Activated CD8-positive, alpha-beta memory T cell treated with anti-CD3 and anti-CD28 coated beads for 4 hours (primary cell): ENCODE measurements around the gene COMMD1.
"Not testable (repeated sequence)": the region's sequence is repeated elsewhere in the genome, so short reads cannot be mapped to it uniquely, and the experiment has no call there.

Source experiments
- DNase-seq, 2 donors: peaks; one replicate each; pipeline ENCODE4 v3.0.0-alpha.2; 2020; ENCODE audit warnings: low read depth in 2 of 2

Gene COMMD1

GRCh38 chr2:61924895-61925663 lies 19.6 kb downstream of the COMMD1 start:
- DNase-seq: no peak

- no peak for DNase-seq
Measured at GRCh38 chr2:61926531-61927477, 21.3 kb downstream of the COMMD1 start.

- no peak for DNase-seq
Measured at GRCh38 chr2:61928826-61929461, 23.5 kb downstream of the COMMD1 start.

GRCh38 chr2:61937098-61937497 lies 31.6 kb downstream of the COMMD1 start:
- no peak for DNase-seq

DNA sequence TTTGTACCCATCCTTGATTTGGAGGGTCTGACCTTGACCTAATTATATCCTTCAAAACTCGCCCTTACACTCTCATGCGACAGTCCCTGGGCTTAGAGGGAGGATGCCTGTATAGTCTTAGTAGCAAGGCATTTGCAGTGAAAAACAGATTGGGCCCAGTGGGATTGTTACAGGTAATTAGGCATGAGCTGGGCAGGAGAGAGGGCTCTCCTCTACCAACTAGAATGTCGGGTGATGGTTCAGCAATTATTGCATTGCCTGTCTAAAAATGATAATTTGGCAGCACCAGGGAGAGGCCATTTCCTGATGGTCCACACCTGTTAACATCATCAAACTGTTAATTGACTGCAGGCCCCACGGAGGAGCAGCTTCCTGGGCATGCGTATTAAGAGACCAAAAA lies 32.4 kb downstream of the COMMD1 start:
- DNase-seq: no peak

DNA sequence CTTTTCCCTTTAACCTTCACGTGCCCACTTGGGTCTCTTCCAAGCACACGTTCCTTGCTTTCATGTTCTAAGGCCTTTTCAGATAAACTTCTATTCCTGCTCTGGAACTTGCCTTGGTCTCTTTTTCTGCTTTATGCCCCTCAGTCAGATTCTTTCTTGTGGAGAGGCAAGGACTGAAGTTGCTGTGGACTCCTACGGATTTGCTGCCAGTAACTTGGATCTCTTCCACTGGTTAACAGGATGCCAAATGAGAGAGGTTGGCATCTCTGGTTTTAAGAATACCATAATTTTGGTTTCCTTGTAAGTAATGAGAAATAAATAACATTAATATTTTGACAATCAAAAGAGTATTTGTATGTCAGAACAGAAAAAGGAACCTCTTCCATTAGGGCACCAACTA lies 33.0 kb downstream of the COMMD1 start:
- DNase-seq: no peak

GRCh38 chr2:61943251-61943650 lies 37.8 kb downstream of the COMMD1 start:
- DNase-seq: no peak

GRCh38 chr2:61946666-61947065 lies 41.2 kb downstream of the COMMD1 start:
- DNase-seq: no peak

DNA sequence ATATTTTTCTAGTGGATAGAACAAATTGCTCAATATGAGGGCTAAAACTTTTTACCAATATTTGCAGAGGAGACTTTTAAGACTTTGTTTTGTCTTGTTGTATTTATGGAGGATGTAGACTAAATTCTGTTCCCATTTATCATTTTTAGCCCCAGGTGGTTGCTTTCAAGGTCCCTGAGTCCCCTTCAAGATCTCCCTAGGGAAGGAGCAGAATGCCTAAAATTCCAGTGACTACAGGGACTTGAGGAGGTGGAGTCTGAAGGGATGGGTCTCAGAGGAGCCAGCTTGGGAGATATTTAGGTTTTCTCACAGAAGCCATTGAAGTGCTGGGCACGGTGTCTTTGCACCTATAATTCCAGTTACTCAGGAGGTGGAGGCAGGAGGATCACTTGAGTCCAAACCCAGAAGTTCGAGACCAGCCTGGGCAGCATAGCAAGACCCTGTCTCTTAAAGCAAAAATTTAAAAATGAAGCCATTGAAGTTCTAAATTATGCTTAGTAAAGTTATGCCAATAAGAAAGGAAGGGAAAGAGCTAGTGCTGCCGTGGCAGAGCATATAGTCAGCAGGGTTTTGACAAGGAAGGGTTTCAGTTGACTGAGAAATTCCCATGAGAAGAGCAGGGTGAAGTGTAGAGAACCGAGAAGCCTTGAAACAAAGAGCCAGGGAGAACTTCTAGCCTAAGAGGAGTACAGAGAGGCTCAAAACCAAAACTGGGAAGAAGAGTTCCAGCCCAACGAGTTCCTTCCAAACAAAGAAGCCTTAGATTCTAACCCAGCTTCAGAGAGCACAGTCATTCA lies 43.4 kb downstream of the COMMD1 start:
- DNase-seq: no peak

- DNase-seq: no peak
Measured at GRCh38 chr2:61949458-61949713, 43.9 kb downstream of the COMMD1 start.

- DNase-seq: no peak
Measured at GRCh38 chr2:61949714-61950560, 44.5 kb downstream of the COMMD1 start.

DNA sequence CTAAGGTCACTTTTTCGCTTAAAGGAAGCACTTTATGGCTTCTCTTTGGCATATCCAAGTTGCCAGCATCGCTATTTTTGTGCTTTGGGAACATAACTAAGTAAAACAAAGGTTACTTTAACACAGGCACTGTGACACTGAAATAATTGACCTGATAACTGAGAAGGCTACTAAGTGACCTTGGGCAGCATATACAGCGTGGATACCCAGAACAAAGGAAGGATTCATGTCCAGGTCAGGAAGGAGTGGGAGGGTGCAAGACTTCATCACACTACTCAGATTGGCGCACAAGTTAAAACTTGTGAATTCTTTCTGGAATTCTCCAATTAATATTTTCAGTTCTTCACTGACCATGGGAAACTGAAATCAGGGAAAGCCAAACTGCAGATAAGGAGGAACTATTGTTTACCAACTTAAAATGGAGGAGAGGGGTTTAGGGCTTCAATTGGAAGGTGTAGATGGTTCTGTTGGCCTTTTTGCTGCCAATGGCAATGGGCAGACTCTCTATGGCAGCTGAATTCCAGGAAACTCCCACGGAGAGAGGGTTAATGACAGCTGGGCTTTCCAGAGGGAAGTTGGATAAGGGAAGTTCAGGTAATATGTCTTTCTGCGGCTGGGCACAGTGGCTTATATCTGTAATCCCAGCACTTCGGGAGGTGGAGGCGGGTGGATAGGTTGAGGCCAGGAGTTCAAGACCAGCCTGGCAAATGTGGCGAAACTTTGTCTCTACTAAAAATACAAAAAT lies 45.3 kb downstream of the COMMD1 start:
- no peak for DNase-seq

DNA sequence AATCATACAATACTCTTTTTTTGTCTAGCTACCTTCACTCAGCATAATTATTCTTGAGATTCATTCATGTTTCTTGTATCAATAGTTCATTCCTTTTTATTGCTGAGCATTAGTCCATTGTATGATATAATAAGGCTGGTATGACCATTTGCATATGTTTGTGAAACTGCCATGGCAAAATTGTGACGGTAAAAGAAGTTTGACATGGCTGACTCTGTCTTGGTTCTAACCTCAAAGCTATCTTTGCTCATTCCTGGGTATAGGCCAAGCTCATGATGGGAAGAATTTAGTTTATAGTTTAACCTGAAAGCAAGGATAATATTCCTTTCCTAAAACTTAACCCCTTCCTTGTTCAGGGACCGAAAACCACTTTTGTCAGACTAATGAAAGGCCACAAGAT lies 46.4 kb downstream of the COMMD1 start:
- no peak for DNase-seq

- DNase-seq: no peak
Measured at GRCh38 chr2:61952288-61952687, 46.8 kb downstream of the COMMD1 start.

- not testable (repeated sequence) for DNase-seq
Measured at GRCh38 chr2:61954856-61955255, 49.4 kb downstream of the COMMD1 start.

DNA sequence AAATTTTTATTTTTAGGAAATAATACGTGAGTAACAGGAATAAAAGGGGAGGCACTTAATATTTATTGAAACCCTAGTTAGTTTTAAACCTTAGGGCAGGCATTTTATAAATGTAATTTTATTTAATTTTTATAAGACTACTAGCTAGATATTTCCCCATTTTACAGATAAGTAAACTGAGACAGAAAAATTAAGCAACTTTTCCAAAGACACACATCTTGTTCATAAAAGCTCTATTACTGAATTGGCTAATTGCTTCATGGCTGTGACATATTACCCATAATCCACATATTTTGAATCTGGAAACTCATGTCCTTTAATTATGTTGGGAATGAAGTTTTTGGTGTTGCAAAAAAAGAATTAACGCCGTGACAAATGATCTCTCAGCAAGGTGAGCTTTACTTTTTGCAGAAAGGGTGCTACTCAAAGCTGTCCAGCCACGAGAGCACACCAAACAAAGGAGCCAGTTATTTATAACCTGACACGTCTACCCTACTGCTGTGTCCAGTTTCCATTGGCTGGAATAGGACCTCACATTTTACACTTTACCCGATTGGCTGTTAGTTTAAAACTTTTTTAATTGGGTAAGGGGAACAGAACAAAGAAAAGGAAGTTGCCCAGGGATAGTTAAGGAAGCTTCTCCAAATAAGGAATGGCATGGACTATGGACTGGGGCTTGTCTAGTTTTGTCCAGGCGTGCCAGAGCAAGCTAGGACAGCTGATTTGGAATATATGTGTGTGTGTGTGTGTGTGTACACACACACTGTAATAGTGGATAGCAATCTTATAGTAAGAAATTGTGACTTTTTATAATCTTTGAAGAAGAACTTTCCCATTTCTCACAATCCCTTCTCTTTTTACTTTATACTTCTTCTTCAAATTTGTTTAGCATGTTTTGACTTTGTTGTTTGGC lies 54.2 kb downstream of the COMMD1 start:
- DNase-seq: no peak

DNA sequence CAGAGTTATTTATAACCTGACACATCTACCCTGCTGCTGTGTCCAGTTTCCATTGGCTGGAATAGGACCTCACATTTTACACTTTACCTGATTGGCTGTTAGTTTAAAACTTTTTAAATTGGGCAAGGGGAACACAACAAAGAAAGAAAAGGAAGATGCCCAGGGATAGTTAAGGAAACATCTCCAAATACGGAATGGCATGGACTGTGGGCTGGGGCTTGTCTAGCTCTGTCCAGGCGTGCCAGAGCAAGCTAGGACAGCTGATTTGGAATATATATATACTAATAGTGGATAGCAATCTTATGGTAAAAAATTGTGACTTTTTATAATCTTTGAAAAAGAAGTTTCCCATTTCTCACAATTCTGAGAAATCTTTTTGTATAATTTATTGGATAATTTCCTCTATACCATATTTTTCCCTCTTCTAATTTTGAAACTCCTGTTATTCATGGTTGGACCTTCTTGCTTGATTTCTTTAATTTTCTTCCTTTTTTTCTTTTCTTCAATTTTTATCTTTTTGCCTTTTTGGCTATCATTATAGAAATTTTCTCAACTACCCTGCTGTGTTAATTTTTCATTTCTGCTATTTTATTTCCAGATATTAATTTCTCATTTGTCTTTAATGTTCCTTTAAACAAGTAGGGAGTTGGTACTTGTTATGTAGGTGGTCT lies 55.9 kb downstream of the COMMD1 start:
- DNase-seq: no peak
